B cell (primary cell): ENCODE measurements around the gene ASTN2.

Experiments
- CTCF ChIP-seq: fragments of 200-600 bp; IDR thresholded peaks from one replicate; pipeline ENCODE4 v1.8.0; 2022; ENCODE audit warnings: antibody characterized with exemption, mild to moderate bottlenecking
- EZH2 ChIP-seq: IDR thresholded peaks from 2 replicates; pipeline ENCODE4 v1.6.1; 2012; ENCODE audit warnings: borderline replicate concordance, low read depth, mild to moderate bottlenecking, moderate library complexity, low read length; ENCODE audit not compliant: insufficient read depth, poor library complexity, severe bottlenecking

DNA sequence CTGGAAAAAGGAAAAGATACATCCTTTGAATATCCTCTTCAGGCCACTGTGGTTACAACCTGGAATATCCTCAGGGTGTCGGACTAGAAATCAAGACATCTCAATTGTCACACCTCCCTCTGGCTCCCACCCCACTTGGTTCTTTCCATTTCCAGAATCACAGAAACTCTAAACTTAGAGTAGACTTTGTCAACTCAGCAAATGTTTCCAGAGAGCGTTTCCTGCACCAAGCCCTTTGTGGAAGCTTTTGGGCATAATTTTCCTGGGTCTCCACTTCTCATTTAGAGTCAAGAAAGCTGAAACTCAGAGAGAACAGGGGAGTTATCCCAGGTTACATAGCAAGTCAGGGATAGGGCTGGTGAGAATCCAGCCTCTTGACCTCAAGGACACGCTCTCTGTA, 108.8 kb downstream of the ASTN2 start:
- TF ChIP-seq EZH2: no peak
- TF ChIP-seq CTCF: no peak
